HCT116 (cell line): ENCODE results near the gene CELF4. TPM values are rescaled to one million over a fixed set of nuclear protein-coding genes. Genes with fewer than 3 reads are reported as not detected.
A peak's percentile ranks its signal among the peaks of the same experiment; 100 is the strongest.

ENCODE experiments used
- ATAC-seq: fragments of 200-7000 bp; cut with Tn5 transposase; 2 replicates; pipeline ENCODE4 v1.9.1; 2020; ENCODE audit warnings: mild to moderate bottlenecking, moderate library complexity
- BruUV-seq: library from RNA; stranded (reverse); fragments of 400-500 nt; replicated peaks from 2 replicates; lab custom pipeline; 2021; lab: Mats Ljungman, UMichigan
- CTCF ChIA-PET: fragments of 300-600 bp; sonication (Branson Sonifier 250); formaldehyde crosslinking; loops from one replicate; lab custom pipeline; 2021; ENCODE audit warnings: antibody characterized with exemption; lab: Charles Lee
- POLR2A ChIA-PET: fragments of 300-600, 350-600 bp; sonication (Branson Sonifier 250); formaldehyde crosslinking; loops from one replicate; lab custom pipeline; 2021; ENCODE audit warnings: antibody characterized with exemption; lab: Charles Lee
- RAD21 ChIA-PET, 2 experiments: fragments of 300-600 bp; sonication (Branson Sonifier 250); formaldehyde crosslinking; loops; one replicate each; lab custom pipeline; 2023; ENCODE audit warnings: low total read pairs in 2 of 2; ENCODE audit not compliant: uncharacterized antibody in 2 of 2, unreplicated experiment in 2 of 2, low non-redundant PET in 1 of 2; lab: Charles Lee
- DNase-seq: peaks from one replicate; pipeline ENCODE4 v3.0.0-alpha.2; 2010; ENCODE audit warnings: low read depth, low spot score
- H2AFZ ChIP-seq: fragments of 200-600 bp; shearing (Covaris generic), sonication (generic); 2 replicates; pipeline ENCODE4 v1.6.1; 2017; ENCODE audit warnings: low read depth, mixed run types, mixed read lengths, antibody characterized with exemption, low read length; ENCODE audit not compliant: poor library complexity, severe bottlenecking
- H3K27ac ChIP-seq: 2 replicates; pipeline ENCODE4 v1.5.1; 2012; ENCODE audit warnings: low read depth, low read length
- H3K27me3 ChIP-seq: fragments of 200-600 bp; sonication (generic); 2 replicates; pipeline ENCODE4 v1.6.1; 2016; ENCODE audit warnings: mixed run types, low read length, mixed read lengths; ENCODE audit not compliant: insufficient read depth
- H3K36me3 ChIP-seq, 2 experiments: fragments of 200-500 bp in 1 of 2; fragments of 200-600 bp in 1 of 2; sonication (Bioruptor generic) in 1 of 2; sonication (generic) in 1 of 2; 2 replicates each; pipeline versions ENCODE4 v1.5.1 to v1.6.1; 2014 to 2016; ENCODE audit warnings: low read length in 2 of 2, inconsistent platforms in 1 of 2, mixed read lengths in 1 of 2, mixed run types in 1 of 2; ENCODE audit not compliant: insufficient read depth in 2 of 2, control insufficient read depth in 1 of 2
- H3K4me1 ChIP-seq, 2 experiments: fragments of 200-600 bp in 1 of 2; sonication (generic) in 1 of 2; 2 replicates each; pipeline versions ENCODE4 v1.5.1 to v1.6.1; 2012 to 2017; ENCODE audit warnings: low read length in 2 of 2, inconsistent platforms in 1 of 2, mild to moderate bottlenecking in 1 of 2, mixed read lengths in 1 of 2, mixed run types in 1 of 2, moderate library complexity in 1 of 2; ENCODE audit not compliant: insufficient read depth in 2 of 2, control insufficient read depth in 1 of 2
- H3K4me2 ChIP-seq: fragments of 200-600 bp; sonication (generic); 2 replicates; pipeline ENCODE4 v1.6.1; 2017; ENCODE audit warnings: mixed run types, low read length, mixed read lengths
- H3K4me3 ChIP-seq, 2 experiments: fragments of 200-600 bp in 1 of 2; sonication (generic) in 1 of 2; replicated peaks in 1 of 2; 2 replicates each; pipeline ENCODE4 v1.5.1; 2011 to 2016; ENCODE audit warnings: low read length in 2 of 2, control low read depth in 1 of 2, low read depth in 1 of 2, mild to moderate bottlenecking in 1 of 2, mixed read lengths in 1 of 2, mixed run types in 1 of 2
- H3K79me2 ChIP-seq: fragments of 200-600 bp; sonication (generic); 2 replicates; pipeline ENCODE4 v1.6.1; 2017; ENCODE audit warnings: mild to moderate bottlenecking, mixed run types, low read length, moderate library complexity, mixed read lengths; ENCODE audit not compliant: insufficient read depth
- H3K9ac ChIP-seq: fragments of 200-600 bp; sonication (generic); 2 replicates; pipeline ENCODE4 v1.6.1; 2016; ENCODE audit warnings: low read length, mixed read lengths
- H3K9me2 ChIP-seq: fragments of 200-600 bp; sonication (generic), shearing (Covaris generic); 2 replicates; pipeline ENCODE4 v1.6.1; 2017; ENCODE audit warnings: mixed run types, mild to moderate bottlenecking, moderate library complexity; ENCODE audit not compliant: insufficient read depth
- H3K9me3 ChIP-seq, 2 experiments: fragments of 200-500 bp in 1 of 2; fragments of 200-600 bp in 1 of 2; sonication (Bioruptor generic) in 1 of 2; sonication (generic) in 1 of 2; 2 replicates each; pipeline ENCODE4 v1.6.1; 2014 to 2017; ENCODE audit warnings: low read length in 2 of 2, mixed read lengths in 2 of 2, inconsistent platforms in 1 of 2, low read depth in 1 of 2, mild to moderate bottlenecking in 1 of 2, mixed run types in 1 of 2, moderate library complexity in 1 of 2; ENCODE audit not compliant: control insufficient read depth in 1 of 2, insufficient read depth in 1 of 2
- H4K20me1 ChIP-seq: fragments of 200-600 bp; sonication (generic), shearing (Covaris generic); 2 replicates; pipeline ENCODE4 v1.6.1; 2017; ENCODE audit warnings: mixed run types, mild to moderate bottlenecking, moderate library complexity; ENCODE audit not compliant: insufficient read depth
- CTCF ChIP-seq, 3 experiments: fragments of 200-600 bp in 1 of 3; sonication (generic) in 1 of 3; IDR thresholded peaks in 2 of 3; conservative IDR thresholded peaks in 1 of 3; 2 replicates each; pipeline ENCODE4 v1.5.1; 2012 to 2017; ENCODE audit warnings: low read depth in 2 of 3, low read length in 2 of 3, antibody characterized with exemption in 1 of 3, borderline replicate concordance in 1 of 3, control low read depth in 1 of 3, mild to moderate bottlenecking in 1 of 3, mixed read lengths in 1 of 3, mixed run types in 1 of 3, moderate library complexity in 1 of 3; ENCODE audit not compliant: insufficient read depth in 1 of 3
- FOSL1 ChIP-seq: IDR thresholded peaks from 2 replicates; pipeline ENCODE4 v1.6.1; 2012; ENCODE audit warnings: low read depth
- RAD21 ChIP-seq: IDR thresholded peaks from 2 replicates; pipeline ENCODE4 v1.6.1; 2012; ENCODE audit warnings: low read depth, mild to moderate bottlenecking
- ZNF274 ChIP-seq: fragments of 200-500 bp; sonication (Bioruptor generic); IDR thresholded peaks from 2 replicates; pipeline ENCODE4 v1.6.1; 2014; ENCODE audit warnings: mild to moderate bottlenecking, low read depth, low read length, inconsistent platforms
- intact Hi-C: fragments of 100-400 bp; cut with micrococcal nuclease; formaldehyde crosslinking; loops from 2 replicates; pipeline ENCODE4 v1.10.0; 2022
- total RNA-seq: library from RNA; stranded (reverse); gene quantifications from one replicate; pipeline ENCODE4 v1.2.1, GENCODE V29; 2021; ENCODE audit not compliant: unreplicated experiment
- TF ChIP-seq, protein P1 (sequence below): IDR thresholded peaks from 2 replicates; pipeline ENCODE4 v1.6.1; 2012; ENCODE audit warnings: low read depth
- TF ChIP-seq, protein P2 (sequence below): IDR thresholded peaks from 2 replicates; pipeline ENCODE4 v1.6.1; 2012

Gene CELF4
- total RNA-seq, 1 experiment from 2014 or later, result not detected

- H3K9me2 ChIP-seq, result no peaks in the 10 kb centered on the region
- no TSS peak for BruUV-seq
- no peaks in the 10 kb centered on the region for H3K27me3 ChIP-seq
- intact Hi-C loops, result loop anchor here (10.0 kb wide), 1 partner anchor 148 kb away; no protein-coding TSS in a partner anchor
- H3K4me3 ChIP-seq, result no peak overlapping the region
- CTCF ChIA-PET, result no interaction called here
- no peak overlapping the region for H3K9ac ChIP-seq
- no peaks in the 10 kb centered on the region for H3K4me1 ChIP-seq
- POLR2A ChIA-PET, result no interaction called here
- TF ChIP-seq FOSL1 (no peak), ZNF274 (no peak)
- TF ChIP-seq, protein P1, sequence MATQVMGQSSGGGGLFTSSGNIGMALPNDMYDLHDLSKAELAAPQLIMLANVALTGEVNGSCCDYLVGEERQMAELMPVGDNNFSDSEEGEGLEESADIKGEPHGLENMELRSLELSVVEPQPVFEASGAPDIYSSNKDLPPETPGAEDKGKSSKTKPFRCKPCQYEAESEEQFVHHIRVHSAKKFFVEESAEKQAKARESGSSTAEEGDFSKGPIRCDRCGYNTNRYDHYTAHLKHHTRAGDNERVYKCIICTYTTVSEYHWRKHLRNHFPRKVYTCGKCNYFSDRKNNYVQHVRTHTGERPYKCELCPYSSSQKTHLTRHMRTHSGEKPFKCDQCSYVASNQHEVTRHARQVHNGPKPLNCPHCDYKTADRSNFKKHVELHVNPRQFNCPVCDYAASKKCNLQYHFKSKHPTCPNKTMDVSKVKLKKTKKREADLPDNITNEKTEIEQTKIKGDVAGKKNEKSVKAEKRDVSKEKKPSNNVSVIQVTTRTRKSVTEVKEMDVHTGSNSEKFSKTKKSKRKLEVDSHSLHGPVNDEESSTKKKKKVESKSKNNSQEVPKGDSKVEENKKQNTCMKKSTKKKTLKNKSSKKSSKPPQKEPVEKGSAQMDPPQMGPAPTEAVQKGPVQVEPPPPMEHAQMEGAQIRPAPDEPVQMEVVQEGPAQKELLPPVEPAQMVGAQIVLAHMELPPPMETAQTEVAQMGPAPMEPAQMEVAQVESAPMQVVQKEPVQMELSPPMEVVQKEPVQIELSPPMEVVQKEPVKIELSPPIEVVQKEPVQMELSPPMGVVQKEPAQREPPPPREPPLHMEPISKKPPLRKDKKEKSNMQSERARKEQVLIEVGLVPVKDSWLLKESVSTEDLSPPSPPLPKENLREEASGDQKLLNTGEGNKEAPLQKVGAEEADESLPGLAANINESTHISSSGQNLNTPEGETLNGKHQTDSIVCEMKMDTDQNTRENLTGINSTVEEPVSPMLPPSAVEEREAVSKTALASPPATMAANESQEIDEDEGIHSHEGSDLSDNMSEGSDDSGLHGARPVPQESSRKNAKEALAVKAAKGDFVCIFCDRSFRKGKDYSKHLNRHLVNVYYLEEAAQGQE, result no peak
- TF ChIP-seq, protein P2, sequence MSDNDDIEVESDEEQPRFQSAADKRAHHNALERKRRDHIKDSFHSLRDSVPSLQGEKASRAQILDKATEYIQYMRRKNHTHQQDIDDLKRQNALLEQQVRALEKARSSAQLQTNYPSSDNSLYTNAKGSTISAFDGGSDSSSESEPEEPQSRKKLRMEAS, result no peak
- H3K4me2 ChIP-seq, result no peak overlapping the region
- RAD21 ChIA-PET, result no interaction called here
- H3K79me2 ChIP-seq, result no peaks in the 10 kb centered on the region
- H3K27ac ChIP-seq, result no peak overlapping the region
- no peak for ATAC-seq
- no peaks in the 10 kb centered on the region for H3K36me3 ChIP-seq
- DNase-seq, result no peak
- H2AFZ ChIP-seq, result no peak overlapping the region
- H3K9me3 ChIP-seq, result no peaks in the 10 kb centered on the region
- no peaks in the 10 kb centered on the region for H4K20me1 ChIP-seq
Observed at GRCh38 chr18:37327063-37327577, 238.5 kb downstream of the CELF4 start.

DNA sequence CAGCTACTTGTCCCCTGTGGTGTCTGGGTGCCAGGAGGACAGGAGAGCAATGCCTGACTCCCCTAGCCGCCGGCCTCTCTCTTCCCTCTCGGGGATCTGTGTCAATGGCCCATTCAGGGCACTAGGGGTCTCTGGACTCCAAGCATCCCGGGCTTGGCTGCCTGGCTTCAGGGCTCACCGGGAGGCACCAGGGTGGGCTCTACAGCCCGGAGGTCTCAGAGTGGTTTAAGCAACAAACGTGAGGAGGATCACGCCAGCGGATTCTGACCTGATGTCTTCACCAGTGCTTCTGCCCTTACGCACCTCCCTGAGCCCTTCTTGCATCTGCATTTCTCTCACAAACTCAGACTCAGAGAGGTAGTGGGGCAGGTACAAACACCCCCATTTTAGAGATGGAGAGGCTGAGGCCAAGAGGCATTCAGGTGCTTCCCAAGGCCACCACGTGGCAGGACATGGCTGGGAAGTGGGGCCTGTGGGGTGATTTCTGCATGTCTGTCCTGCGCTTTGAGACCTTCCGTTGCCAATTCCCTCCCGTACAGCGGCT is 243.0 kb downstream of the CELF4 start:
- Histone ChIP-seq H3K27me3 (no peaks in the 10 kb centered on the region), H3K4me3 (no peak overlapping the region), H3K4me2 (no peak overlapping the region), H3K9me2 (no peaks in the 10 kb centered on the region), H3K4me1 (no peaks in the 10 kb centered on the region), H3K36me3 (no peaks in the 10 kb centered on the region), H4K20me1 (no peaks in the 10 kb centered on the region), H3K9me3 (no peaks in the 10 kb centered on the region), H3K79me2 (no peaks in the 10 kb centered on the region), H2AFZ (no peak overlapping the region), H3K27ac (no peak overlapping the region), H3K9ac (no peak overlapping the region)
- ChIA-PET POLR2A (no interaction called here), RAD21 (no interaction called here), CTCF (no interaction called here)
- BruUV-seq, result no TSS peak
- DNase-seq (peak; percentile 26), ATAC-seq (peak; percentile 92)
- TF ChIP-seq ZNF274 (no peak), RAD21 (peak; percentile 75), CTCF (IDR thresholded peaks at IDR 0.05 in 2 of 3, conservative IDR thresholded peaks at IDR 0.05 in 1 of 3; ENCODE audit: borderline replicate concordance in 1 of 3, insufficient read depth in 1 of 3, low read depth in 2 of 3, low read length in 2 of 3) (peak; percentile 49 to 91 (median 89); a peak in 5 of 6 replicates)
- intact Hi-C loops, result loop anchor here (10.0 kb wide), 1 partner anchor 152 kb away; no protein-coding TSS in a partner anchor
